GM10847 (cell line): Measurements from ENCODE around the gene VIPR1.

Experiments
- POLR2A ChIP-seq: IDR thresholded peaks from 2 replicates; pipeline ENCODE4 v1.6.1; 2011; ENCODE audit not compliant: insufficient read length; ENCODE audit errors: extremely low read depth

VIPR1 gene

GRCh38 chr3:42489116-42489936 is 13.1 kb upstream of the VIPR1 start:
- no peak for TF ChIP-seq POLR2A

DNA sequence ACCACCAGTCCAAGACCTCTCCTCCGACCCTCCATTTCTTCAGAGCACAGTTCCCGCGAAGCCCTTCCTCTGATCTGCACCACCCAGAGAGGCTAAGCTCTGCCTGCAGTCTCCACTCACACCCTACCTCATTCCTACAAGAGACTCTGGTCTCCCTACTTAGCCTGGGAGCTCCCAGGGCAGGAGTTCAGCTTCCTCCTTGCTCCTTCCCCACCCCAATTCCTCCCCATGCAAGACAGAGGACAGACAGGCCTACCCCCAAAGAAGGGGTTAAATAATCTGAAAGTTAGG is 12.6 kb upstream of the VIPR1 start:
- no peak for TF ChIP-seq POLR2A

- TF ChIP-seq POLR2A: no peak
These were observed 12.2 kb upstream of the VIPR1 start for GRCh38 chr3:42490243-42490642.

DNA sequence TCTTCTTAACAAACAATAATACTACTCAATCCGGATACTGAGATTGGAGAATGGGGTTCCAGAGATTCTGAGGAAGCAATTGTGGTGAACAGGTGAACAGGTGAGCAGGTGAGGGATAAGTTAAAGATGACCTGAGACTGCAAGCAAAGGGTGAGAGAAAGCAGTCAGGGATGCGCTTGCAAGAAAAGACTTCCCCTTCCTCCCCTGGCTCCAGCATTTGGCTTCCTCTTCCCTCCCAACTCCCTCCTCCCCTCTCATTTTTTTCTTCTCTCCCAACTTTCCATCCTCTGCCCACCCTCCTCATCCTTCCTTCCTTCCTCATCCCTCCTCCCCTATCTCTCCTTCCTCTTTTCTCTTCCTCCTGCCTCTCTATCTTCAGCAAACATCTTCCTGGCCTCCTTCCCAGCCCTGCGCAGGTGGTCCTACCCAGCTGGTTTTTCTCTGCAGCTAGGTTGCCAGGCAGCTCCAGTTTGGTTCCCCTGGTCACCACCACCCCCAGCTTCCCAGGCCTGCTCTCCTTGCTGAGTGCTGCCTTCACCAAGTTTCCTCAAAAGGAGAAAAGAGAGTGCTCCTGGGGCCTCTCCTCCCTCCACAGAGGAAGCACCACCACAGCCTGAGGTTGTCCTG is 10.4 kb upstream of the VIPR1 start:
- TF ChIP-seq POLR2A: no peak

DNA sequence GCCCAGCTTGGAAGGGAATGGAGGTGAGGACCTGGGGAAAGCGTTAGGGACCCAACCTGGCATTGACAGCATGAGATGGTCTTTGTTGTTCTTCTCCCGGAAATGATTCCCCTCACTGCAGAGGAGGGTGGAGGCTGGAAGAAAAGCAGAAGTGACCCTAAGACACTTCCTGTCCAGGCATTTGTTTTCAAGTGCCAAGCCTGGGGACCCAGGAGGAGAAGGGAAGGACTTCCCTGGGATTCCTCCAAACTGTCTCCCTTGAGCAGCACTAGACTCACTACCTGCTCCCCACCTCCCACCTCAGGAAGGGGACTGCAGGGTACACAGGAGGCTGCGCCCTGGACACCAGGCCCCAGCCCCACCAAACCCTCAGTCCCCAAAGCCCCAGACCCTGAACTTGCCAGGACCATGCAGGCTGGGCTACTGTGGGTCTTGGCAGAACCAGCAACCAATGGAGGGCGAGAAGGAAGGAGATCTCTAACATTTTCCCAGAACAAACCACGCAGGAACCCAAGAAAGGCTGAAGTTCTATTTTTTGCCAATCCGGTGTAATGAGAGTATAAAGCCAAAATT is 9.8 kb upstream of the VIPR1 start:
- no peak for TF ChIP-seq POLR2A

DNA sequence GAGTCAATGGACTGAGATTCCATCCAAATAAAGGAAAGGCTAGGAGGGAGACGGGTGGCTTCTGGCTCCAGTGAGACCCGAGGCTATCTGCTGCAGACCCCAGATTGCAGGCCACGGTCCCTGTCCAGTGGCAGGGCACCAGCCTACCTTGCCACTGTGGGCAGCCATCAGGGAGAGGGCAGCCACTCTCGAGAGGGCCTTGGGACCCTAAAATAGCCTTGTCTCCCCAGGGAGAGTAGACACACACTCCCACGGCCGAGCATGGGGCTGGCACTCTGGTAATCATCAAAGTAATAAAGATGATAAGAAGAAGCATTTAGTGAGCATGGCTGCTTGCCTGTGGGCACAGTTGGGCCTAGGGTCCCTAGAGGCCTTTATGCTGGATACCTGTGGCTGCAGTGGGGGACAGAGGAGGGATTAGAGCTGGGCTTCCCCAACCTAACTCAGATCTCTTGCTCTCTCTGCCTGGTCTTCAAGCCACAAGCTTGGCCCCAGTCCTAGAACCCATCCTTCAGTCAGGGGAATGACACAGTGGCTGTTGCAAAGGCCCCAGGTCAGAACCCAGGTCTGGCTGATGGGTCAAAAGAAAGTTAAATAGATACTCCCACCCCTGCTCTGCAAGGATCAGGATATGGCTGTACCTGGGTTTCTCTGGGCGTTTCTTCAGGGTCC is 9.2 kb upstream of the VIPR1 start:
- no peak for TF ChIP-seq POLR2A

- no peak for TF ChIP-seq POLR2A
These were observed 8.7 kb upstream of the VIPR1 start for GRCh38 chr3:42493798-42494151.

DNA sequence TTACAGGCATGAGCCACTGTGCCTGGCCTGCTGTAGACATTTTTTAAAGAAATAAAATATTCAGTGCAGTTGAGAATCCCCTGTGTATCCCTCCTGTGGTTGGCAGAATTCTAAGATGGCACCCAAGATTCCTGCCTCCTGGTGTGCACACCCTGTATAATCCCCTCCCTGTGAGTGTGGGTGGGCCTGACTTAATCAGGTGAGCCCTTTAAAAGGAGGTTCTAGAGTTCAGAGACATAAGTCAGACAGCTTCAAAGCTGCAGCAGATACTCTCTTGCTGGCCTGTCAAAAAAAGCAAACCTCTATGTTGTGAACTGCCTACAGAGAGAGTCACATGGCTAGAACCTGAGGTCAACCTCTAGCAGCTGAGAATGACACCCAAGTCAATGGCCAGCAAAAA is 7.0 kb upstream of the VIPR1 start:
- no peak for TF ChIP-seq POLR2A

DNA sequence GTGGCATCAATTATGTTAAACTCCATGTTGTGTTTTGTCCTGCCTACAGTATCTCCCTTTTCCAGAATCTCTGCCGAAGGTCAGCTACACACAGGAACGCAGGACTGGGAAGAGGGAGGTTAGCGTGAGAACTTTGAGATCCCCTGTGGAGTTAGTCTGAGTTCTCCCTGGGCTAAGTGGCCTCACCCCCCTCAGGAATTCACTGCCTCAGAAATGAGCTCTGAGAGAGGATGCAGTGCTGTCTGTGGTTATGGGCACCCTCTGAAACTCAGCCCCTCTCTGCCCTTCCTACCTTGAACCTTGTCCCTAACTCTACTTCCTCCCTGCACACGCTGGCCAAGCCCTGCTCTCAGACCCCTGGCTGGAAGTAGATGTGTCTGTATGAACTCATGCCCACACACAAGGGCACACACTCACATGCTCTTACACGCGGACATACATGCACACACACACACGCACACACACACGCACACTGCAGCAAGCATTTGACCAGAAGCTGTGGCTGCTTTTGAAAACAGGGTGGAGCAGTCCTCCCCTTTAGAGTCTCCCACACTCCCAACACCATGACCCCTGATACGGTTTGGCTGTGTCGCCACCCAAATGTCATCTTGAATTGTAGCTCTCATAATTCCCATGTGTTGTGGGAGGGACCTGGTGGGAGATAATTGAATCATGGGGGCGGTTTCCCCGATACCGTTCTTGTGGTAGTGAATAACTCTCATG is 5.3 kb upstream of the VIPR1 start:
- TF ChIP-seq POLR2A: no peak

DNA sequence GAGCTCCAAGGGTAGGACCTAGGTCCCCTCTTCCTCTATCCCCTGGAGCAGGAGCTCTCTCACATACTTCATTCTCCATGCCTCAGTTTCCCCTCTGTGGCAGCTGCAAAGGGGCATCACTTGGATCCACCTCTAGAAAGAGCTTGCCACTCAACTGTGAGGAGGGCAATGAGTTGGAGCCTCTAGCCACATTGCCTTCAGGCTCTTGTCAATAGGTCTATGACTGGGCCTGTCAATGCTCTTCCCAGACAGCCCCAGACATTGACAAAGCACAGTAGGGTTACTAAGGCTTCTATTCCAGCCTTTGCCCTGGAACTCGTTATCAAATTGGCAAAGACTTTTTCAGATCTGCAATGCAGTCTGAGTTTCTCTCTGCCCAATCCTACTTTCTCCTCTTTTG is 4.4 kb upstream of the VIPR1 start:
- no peak for TF ChIP-seq POLR2A

DNA sequence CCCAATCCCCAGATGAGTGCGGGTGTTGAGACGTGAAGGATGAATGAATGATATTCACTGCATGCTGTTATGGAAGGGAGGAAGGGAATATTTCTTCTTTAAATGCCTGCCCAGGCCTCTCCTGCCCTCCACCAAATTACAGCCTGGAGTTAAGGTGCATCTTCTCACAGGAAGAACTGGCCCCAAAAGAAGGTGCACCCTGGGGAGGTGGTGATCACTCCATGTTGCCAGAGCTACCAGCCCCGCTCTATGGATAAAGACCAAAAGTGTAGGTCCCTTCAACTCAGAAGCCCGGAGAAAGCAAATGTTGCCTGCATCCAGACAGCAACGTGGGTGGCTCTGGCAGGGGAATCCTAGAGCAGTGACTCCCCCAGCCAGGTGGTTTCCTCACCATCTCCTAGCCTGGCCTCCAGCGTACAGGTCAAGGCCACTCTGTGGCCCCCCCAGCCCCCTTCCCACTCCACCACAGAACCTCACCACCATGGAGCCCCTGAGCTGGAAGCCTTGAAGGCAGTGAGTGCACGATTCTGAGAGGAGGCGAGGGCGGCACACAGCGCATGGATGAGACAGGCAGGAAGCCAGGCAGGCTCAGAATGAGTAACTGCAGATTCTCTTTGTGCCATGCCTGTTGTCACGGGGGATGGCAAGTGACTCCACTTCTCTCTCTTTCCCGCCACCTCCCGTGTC is 3.5 kb upstream of the VIPR1 start:
- TF ChIP-seq POLR2A: no peak

DNA sequence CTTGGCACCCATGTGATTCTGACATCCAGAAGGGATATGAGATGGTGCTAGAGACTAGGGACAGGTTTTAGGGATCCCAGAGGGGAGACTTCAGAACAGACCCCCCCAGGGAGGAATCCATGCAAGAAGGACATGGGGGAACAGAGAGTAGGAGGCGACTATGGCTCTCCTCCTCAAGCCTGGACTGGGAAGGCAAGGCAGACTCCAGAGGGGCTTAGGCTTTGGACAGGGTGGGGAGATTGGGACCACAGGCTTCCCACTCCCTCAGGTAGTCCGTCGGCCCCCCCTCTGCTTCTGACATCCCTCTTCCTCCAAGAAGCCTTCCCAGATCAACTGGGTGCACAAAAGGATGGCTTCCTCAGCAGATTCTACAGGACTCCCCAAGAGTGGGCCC is 3.0 kb upstream of the VIPR1 start:
- no peak for TF ChIP-seq POLR2A

DNA sequence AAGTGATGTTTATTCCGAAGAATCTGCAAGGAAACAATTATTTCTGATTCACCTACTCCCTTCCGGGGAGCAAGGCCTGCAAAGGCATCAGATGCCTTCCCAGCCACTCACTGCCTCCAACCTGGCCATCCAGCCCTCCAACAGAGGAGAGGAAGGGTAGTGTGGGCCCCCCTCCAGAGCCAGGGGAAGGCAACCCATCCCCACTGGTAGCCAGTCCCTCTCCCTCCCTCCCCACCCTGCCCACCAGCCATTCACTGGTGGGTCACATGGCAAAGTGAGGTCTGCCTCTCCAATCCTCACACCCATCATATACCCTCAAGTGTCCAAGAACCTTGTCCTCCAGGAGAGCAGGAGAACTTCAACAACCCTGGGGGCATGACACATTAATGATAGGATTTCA is 2.4 kb upstream of the VIPR1 start:
- TF ChIP-seq POLR2A: no peak

GRCh38 chr3:42500909-42501308 is 1.5 kb upstream of the VIPR1 start:
- TF ChIP-seq POLR2A: no peak

DNA sequence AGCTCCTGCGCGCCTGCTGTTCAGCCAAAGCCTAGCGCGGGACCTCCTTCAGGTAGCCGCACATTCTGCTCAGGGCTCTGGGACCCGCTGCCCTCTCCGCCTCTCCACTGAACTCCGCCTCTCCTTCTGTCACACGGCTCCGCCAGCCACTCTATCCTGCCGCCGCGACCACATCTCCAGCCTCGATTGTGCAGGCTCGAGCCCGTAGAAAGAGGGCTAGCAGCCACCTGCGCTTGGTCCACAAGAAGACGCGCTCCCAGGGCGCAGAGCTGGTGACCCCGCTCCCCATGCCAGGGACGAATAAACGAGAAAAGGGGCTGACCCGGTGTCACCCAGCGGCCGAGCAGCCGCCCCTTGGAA is 1.1 kb upstream of the VIPR1 start:
- no peak for TF ChIP-seq POLR2A
